ENCODE results near the gene RPS27A.

DNA sequence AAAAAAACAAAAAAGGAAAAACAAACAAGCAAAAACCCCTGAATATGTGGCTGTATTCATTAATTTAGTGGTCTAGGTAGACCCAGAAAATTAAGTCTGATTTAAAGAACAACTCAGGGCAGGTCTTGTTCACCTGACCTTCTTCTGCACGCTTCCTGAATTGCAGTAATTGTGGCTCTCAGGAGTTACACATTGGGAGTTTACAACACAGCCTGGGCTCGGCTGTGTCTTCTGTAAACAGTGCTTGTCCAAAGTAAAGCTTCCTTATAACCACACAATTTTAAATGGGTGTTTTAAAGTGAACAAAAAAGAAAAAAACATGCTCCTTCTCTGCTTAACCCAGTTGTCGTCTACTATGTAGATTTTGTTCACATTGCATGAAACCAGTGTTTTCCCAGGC, 44.8 kb downstream of the RPS27A start:
- TF ChIP-seq POLR2AphosphoS5 (IDR thresholded peaks at IDR 0.05) (peak; percentile 47), POLR2A (IDR thresholded peaks at IDR 0.05) (no peak)
- TF ChIP-seq, protein P1, sequence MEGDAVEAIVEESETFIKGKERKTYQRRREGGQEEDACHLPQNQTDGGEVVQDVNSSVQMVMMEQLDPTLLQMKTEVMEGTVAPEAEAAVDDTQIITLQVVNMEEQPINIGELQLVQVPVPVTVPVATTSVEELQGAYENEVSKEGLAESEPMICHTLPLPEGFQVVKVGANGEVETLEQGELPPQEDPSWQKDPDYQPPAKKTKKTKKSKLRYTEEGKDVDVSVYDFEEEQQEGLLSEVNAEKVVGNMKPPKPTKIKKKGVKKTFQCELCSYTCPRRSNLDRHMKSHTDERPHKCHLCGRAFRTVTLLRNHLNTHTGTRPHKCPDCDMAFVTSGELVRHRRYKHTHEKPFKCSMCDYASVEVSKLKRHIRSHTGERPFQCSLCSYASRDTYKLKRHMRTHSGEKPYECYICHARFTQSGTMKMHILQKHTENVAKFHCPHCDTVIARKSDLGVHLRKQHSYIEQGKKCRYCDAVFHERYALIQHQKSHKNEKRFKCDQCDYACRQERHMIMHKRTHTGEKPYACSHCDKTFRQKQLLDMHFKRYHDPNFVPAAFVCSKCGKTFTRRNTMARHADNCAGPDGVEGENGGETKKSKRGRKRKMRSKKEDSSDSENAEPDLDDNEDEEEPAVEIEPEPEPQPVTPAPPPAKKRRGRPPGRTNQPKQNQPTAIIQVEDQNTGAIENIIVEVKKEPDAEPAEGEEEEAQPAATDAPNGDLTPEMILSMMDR (IDR thresholded peaks at IDR 0.05): no peak

All from prostate gland (tissue), 2 donors.